ENCODE measurements around the gene PRPF40B.
A peak's percentile ranks its signal among the peaks of the same experiment; 100 is the strongest.

PRPF40B gene

DNA sequence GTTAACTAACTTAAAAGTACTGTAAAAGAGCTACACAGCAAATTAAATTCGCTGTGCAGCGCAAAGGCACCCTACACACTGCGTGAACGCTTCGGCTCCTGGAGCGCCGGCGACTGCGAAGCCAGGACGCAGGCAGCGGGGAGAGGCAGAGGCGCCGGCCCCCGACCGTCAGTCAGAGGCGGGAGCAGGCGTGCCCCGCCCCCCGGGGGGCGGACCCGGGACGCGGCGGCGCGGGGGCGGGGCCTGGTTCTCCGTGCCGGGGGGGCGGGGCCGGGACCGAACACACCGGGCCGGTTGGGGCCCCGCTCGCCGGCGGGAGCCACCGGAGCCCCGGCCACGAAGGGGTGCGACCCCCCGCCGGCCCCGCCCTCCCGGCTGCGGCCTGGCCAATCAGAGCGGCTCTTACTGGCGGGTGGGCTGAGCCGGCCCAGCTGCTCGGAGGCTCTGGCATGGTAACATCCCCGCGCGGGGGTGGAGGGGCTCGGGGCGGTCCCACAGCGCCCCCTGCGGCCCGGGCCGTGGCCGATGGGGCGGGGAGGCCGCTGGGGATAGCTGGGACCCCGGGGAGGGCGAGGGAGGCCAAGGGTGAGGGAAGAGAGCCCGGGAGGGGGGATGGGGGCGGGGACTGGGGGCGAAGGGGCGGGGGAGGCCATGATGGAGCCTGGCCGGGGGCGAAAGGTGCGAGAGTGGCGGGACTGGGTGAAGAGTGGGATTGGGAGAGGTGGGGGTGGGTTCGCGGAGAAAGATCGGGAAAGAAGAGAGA lies at the start of gene PRPF40B:
PRPF40B (plus strand) TSS at position 420 of the 763 bp plus-strand sequence; CDS start at position 450, 30 bp downstream.
- H3K4me3 ChIP-seq (ENCODE audit: low read depth, low read length) = peak within 1 kb of the TSS; percentile 94
- H3K27me3 ChIP-seq (ENCODE audit: control insufficient read depth, insufficient read depth, low read length) = no peaks in the 10 kb centered on the region
- H3K36me3 ChIP-seq (ENCODE audit: control insufficient read depth, insufficient read depth, low read length) = no peaks in the 10 kb centered on the region
- H3K9me3 ChIP-seq (ENCODE audit: control insufficient read depth, insufficient read depth, low read depth, low read length) = no peaks in the 10 kb centered on the region
- peaks cover 12% of the 10 kb centered on the region; the same call in 1 of the 2 replicates for H3K4me1 ChIP-seq (ENCODE audit: control insufficient read depth, insufficient read depth, low read length)
- peak within 1 kb of the TSS; percentile 74 for H3K9ac ChIP-seq (ENCODE audit: low read length)
- peak within 1 kb of the TSS; percentile 77; the same call in 1 of the 2 replicates for H3K27ac ChIP-seq (ENCODE audit: low read depth, low read length)

- Histone ChIP-seq H3K9me3 (ENCODE audit: control insufficient read depth, insufficient read depth, low read depth, low read length) (no peaks in the 10 kb centered on the region), H3K4me3 (ENCODE audit: low read depth, low read length) (no peak overlapping the region), H3K36me3 (ENCODE audit: control insufficient read depth, insufficient read depth, low read length) (peaks cover 10% of the 10 kb centered on the region; the same call in 1 of the 2 replicates), H3K9ac (ENCODE audit: low read length) (no peak overlapping the region), H3K27me3 (ENCODE audit: control insufficient read depth, insufficient read depth, low read length) (no peaks in the 10 kb centered on the region), H3K27ac (ENCODE audit: low read depth, low read length) (no peak overlapping the region), H3K4me1 (ENCODE audit: control insufficient read depth, insufficient read depth, low read length) (peaks cover 6% of the 10 kb centered on the region)
Measured at GRCh38 chr12:49577589-49578315, 45.6 kb upstream of the PRPF40B start.

DNA sequence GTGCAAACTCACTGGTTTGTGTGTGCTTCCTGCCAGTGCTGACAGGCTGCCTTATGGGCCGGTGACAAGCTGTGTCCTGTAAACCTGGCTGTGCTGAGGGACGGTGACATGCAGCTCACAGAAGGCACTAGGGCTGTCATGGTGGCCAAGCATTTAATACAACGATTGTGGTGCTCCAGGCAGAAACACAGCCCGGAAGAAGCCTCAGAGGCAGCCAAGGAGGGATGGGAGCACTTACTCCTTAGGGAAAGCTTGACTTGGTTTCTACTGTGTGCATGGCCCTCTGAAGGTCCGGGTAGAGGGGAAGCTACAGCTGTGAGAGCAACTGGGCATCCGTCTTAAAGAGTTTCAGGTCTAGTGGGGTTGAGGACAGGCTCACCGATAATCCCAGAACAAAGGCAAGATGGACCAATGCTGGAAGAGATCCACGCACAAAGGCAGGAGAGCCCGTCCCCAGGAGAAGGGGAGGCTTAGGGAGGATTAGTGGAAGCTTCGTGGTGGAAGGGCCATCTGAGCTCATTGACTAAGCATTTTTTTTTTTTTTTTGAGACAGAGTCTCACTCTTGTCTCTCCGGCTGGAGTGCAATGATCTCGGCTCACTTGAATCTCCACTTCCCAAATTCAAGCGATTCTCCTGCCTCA lies 44.8 kb upstream of the PRPF40B start:
- peaks cover 15% of the 10 kb centered on the region for H3K36me3 ChIP-seq (ENCODE audit: control insufficient read depth, insufficient read depth, low read length)
- H3K4me3 ChIP-seq (ENCODE audit: low read depth, low read length) = no peak overlapping the region
- H3K4me1 ChIP-seq (ENCODE audit: control insufficient read depth, insufficient read depth, low read length) = peaks cover 6% of the 10 kb centered on the region
- no peaks in the 10 kb centered on the region for H3K9me3 ChIP-seq (ENCODE audit: control insufficient read depth, insufficient read depth, low read depth, low read length)
- H3K27ac ChIP-seq (ENCODE audit: low read depth, low read length) = no peak overlapping the region
- no peak overlapping the region for H3K9ac ChIP-seq (ENCODE audit: low read length)
- H3K27me3 ChIP-seq (ENCODE audit: control insufficient read depth, insufficient read depth, low read length) = no peaks in the 10 kb centered on the region

GRCh38 chr12:49580572-49581535 lies 42.5 kb upstream of the PRPF40B start:
- Histone ChIP-seq H3K27me3 (ENCODE audit: control insufficient read depth, insufficient read depth, low read length) (no peaks in the 10 kb centered on the region), H3K9me3 (ENCODE audit: control insufficient read depth, insufficient read depth, low read depth, low read length) (no peaks in the 10 kb centered on the region), H3K27ac (ENCODE audit: low read depth, low read length) (no peak overlapping the region), H3K4me3 (ENCODE audit: low read depth, low read length) (no peak overlapping the region), H3K9ac (ENCODE audit: low read length) (no peak overlapping the region), H3K36me3 (ENCODE audit: control insufficient read depth, insufficient read depth, low read length) (peaks cover 16% of the 10 kb centered on the region), H3K4me1 (ENCODE audit: control insufficient read depth, insufficient read depth, low read length) (peaks cover 6% of the 10 kb centered on the region)

DNA sequence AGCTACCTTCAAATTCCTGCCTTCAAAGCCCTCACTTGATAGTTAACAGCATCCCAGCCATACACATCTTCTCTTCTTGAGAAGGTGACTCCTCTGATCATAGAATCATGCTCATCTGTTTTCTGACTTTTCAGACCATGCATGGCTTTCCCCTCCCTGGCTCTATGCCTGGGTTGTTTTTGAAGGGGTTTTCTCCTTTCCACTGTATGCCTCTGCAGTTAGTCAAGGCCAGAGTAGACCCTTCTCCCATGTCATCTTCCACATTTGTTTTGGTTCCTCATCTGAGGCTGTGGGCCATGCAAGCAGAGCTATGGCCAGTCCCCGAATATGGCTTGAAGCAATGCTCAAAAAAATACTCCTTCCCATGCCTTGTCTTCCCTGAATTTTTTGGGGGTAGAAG lies 41.2 kb upstream of the PRPF40B start:
- peaks cover 6% of the 10 kb centered on the region for H3K4me1 ChIP-seq (ENCODE audit: control insufficient read depth, insufficient read depth, low read length)
- no peak overlapping the region for H3K4me3 ChIP-seq (ENCODE audit: low read depth, low read length)
- H3K27me3 ChIP-seq (ENCODE audit: control insufficient read depth, insufficient read depth, low read length) = no peaks in the 10 kb centered on the region
- H3K27ac ChIP-seq (ENCODE audit: low read depth, low read length) = no peak overlapping the region
- H3K36me3 ChIP-seq (ENCODE audit: control insufficient read depth, insufficient read depth, low read length) = peaks cover 17% of the 10 kb centered on the region
- H3K9me3 ChIP-seq (ENCODE audit: control insufficient read depth, insufficient read depth, low read depth, low read length) = no peaks in the 10 kb centered on the region
- H3K9ac ChIP-seq (ENCODE audit: low read length) = no peak overlapping the region

- H3K36me3 ChIP-seq (ENCODE audit: control insufficient read depth, insufficient read depth, low read length) = peaks cover 19% of the 10 kb centered on the region
- peaks cover 6% of the 10 kb centered on the region for H3K4me1 ChIP-seq (ENCODE audit: control insufficient read depth, insufficient read depth, low read length)
- no peak overlapping the region for H3K27ac ChIP-seq (ENCODE audit: low read depth, low read length)
- no peak overlapping the region for H3K9ac ChIP-seq (ENCODE audit: low read length)
- no peak overlapping the region for H3K4me3 ChIP-seq (ENCODE audit: low read depth, low read length)
- no peaks in the 10 kb centered on the region for H3K9me3 ChIP-seq (ENCODE audit: control insufficient read depth, insufficient read depth, low read depth, low read length)
- no peaks in the 10 kb centered on the region for H3K27me3 ChIP-seq (ENCODE audit: control insufficient read depth, insufficient read depth, low read length)
Measured at GRCh38 chr12:49582850-49583249, 40.5 kb upstream of the PRPF40B start.

DNA sequence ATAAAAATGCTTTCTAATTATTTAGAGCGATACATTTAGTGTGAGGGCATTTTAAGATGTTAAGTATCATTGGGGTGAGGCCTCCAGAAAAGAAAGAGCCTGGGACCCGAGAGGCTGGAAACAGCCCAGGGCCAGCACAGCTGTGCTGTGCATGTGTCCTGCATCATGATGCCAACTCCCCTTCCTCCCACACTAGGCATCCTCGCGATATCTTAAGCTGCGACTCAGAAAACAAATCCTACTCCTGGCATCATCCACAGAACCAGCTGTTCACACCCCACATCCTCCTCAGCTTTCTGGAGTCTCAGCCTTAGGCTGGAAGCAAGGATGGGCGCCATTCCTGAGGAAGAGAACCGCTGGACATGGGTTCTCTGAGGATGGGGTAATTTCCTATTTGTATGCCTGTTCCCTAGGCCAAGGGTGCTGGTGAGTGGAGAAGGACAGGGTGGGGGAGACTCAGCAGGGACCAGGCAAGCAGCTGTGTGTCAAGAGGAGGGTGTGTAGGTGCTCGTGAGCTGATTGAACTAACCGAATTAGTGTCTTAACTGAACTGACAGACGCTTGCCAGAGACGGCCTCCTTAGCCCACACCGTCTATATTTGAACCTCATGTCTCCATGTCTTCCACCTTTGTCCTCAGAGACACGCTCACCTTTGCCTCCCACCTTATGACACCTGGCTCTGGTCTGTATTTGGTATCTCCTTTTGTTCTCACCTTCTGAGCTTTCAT lies 39.8 kb upstream of the PRPF40B start:
- Histone ChIP-seq H3K4me3 (ENCODE audit: low read depth, low read length) (no peak overlapping the region), H3K36me3 (ENCODE audit: control insufficient read depth, insufficient read depth, low read length) (peaks cover 20% of the 10 kb centered on the region), H3K4me1 (ENCODE audit: control insufficient read depth, insufficient read depth, low read length) (peaks cover 6% of the 10 kb centered on the region), H3K9me3 (ENCODE audit: control insufficient read depth, insufficient read depth, low read depth, low read length) (no peaks in the 10 kb centered on the region), H3K9ac (ENCODE audit: low read length) (no peak overlapping the region), H3K27me3 (ENCODE audit: control insufficient read depth, insufficient read depth, low read length) (no peaks in the 10 kb centered on the region), H3K27ac (ENCODE audit: low read depth, low read length) (no peak overlapping the region)

DNA sequence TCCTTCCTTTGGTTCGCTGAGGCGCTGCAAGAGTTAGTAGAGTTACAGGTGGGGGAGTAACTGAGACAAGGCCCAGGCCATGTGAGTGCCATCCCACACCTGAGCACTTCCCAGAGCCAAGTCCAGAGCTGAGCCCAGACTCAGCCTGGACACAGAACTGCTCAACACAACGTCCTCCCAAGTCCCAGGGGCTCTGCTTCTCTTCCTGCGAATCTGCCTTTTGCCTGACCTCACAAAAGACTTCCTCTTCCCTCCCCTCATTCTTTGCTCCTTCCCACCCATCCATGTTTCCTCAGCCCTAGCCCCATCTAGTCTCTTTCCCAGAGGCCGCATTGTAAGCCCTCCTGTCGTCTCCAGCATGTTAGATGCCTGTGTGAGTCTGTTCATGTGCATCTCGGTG lies 38.8 kb upstream of the PRPF40B start:
- H3K9me3 ChIP-seq (ENCODE audit: control insufficient read depth, insufficient read depth, low read depth, low read length) = no peaks in the 10 kb centered on the region
- no peak overlapping the region for H3K9ac ChIP-seq (ENCODE audit: low read length)
- H3K4me3 ChIP-seq (ENCODE audit: low read depth, low read length) = no peak overlapping the region
- no peaks in the 10 kb centered on the region for H3K27me3 ChIP-seq (ENCODE audit: control insufficient read depth, insufficient read depth, low read length)
- H3K36me3 ChIP-seq (ENCODE audit: control insufficient read depth, insufficient read depth, low read length) = peaks cover 20% of the 10 kb centered on the region
- no peak overlapping the region for H3K27ac ChIP-seq (ENCODE audit: low read depth, low read length)
- peaks cover 6% of the 10 kb centered on the region for H3K4me1 ChIP-seq (ENCODE audit: control insufficient read depth, insufficient read depth, low read length)

DNA sequence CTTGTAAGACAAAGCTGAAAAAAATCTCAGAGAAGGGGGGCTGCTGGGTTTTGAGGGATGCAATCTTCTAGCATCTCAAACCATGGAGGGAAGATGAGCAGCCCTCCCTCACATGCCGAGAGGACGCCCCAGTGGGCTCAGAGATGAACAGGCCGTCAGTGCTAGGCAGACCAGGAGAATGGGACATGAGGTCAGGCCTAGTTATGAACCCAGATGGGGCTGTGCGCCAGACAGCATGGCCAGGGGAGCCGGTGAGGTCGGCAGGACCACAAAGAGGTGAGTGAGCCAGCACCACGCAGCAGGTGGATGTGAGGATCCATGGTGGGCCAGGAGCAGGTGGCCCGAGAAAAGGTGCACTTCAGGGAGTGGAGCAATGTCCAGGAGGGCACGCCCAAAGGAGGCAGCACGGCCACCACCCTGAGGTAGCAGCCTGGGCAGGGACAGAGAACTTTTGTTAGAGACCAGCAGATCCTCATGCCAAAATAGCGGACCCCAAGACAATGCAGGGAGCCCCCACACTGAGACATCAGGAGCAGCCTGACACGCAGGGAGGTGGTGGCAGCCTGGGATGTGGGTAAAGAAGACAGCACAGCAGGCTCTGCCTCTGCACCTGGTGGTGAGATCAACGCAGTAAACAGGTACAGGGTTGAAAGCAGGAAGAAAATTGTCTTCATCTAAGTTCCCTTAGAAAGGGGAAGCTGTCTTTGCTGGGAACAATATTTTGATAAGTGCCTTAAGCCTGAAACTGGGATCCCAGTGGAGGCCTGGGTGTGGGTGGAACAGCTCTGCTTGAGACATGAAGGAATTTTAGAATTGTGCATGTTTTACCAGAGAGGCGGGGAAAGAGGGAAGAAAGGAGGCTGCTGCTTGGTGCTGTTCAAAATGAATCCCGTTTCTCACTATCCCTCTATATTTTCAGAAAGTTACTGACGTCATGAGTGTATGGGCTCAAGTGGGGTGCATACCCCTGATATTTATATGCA lies 37.6 kb upstream of the PRPF40B start:
- Histone ChIP-seq H3K27ac (ENCODE audit: low read depth, low read length) (no peak overlapping the region), H3K4me1 (ENCODE audit: control insufficient read depth, insufficient read depth, low read length) (peaks cover 1% of the 10 kb centered on the region)

More for the DNA sequence above, 37.6 kb upstream of the PRPF40B start:
- Histone ChIP-seq H3K36me3 (ENCODE audit: control insufficient read depth, insufficient read depth, low read length) (peaks cover 20% of the 10 kb centered on the region), H3K9me3 (ENCODE audit: control insufficient read depth, insufficient read depth, low read depth, low read length) (no peaks in the 10 kb centered on the region), H3K4me3 (ENCODE audit: low read depth, low read length) (no peak overlapping the region), H3K9ac (ENCODE audit: low read length) (no peak overlapping the region), H3K27me3 (ENCODE audit: control insufficient read depth, insufficient read depth, low read length) (no peaks in the 10 kb centered on the region)

Measured in HUES6 (cell line).